Mucosa of stomach (tissue), 1 donor: Measurements from ENCODE around the gene GSG1L.

Experiments
- H3K27me3 ChIP-seq: one replicate; pipeline ENCODE4 v1.7.0; 2013; ENCODE audit warnings: mild to moderate bottlenecking, low read length; ENCODE audit not compliant: control insufficient read depth, insufficient read depth
- H3K36me3 ChIP-seq: one replicate; pipeline ENCODE4 v1.7.0; 2013; ENCODE audit warnings: low read length; ENCODE audit not compliant: control insufficient read depth, insufficient read depth
- H3K4me1 ChIP-seq: one replicate; pipeline ENCODE4 v1.7.0; 2013; ENCODE audit warnings: mild to moderate bottlenecking, low read length; ENCODE audit not compliant: control insufficient read depth, insufficient read depth
- H3K4me3 ChIP-seq: one replicate; pipeline ENCODE4 v1.7.0; 2013; ENCODE audit warnings: low read length
- H3K9ac ChIP-seq: one replicate; pipeline ENCODE4 v1.7.0; 2013; ENCODE audit warnings: mild to moderate bottlenecking, low read length, moderate library complexity
- H3K9me3 ChIP-seq: one replicate; pipeline ENCODE4 v1.7.0; 2013; ENCODE audit warnings: mild to moderate bottlenecking, low read length, moderate library complexity; ENCODE audit not compliant: control insufficient read depth
- donor health status: Pancreatic carcinoma.

The GSG1L gene

DNA sequence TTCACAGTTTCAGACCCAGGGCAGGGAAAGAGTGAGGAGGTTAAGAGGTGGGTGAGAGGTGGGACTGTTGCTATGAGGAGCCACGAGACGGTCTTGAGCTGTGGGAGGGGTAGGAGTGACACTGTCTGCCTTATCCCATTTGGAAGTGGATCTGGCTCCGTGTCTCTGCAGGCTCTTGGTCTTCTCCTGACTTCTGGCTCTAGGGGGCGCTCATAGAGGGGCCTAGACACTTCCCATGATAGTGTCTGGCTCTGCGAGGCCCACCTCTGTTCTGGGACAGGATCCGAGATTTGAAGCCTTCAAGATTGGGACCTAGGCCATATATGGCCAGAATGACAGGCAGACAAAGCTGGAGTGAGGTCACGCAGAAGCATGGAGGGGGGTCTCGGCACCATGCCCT lies 204.5 kb downstream of the GSG1L start:
- no peaks in the 10 kb centered on the region for H3K36me3 ChIP-seq
- H3K9ac ChIP-seq = no peak overlapping the region
- no peaks in the 10 kb centered on the region for H3K27me3 ChIP-seq
- H3K4me1 ChIP-seq = no peaks in the 10 kb centered on the region
- no peaks in the 10 kb centered on the region for H3K9me3 ChIP-seq
- H3K4me3 ChIP-seq = no peak overlapping the region

- no peaks in the 10 kb centered on the region for H3K36me3 ChIP-seq
- H3K27me3 ChIP-seq = no peaks in the 10 kb centered on the region
Measured at GRCh38 chr16:27853651-27854050, 209.9 kb downstream of the GSG1L start.

GRCh38 chr16:27853101-27853500 lies 210.4 kb downstream of the GSG1L start:
- Histone ChIP-seq H3K4me1 (no peaks in the 10 kb centered on the region), H3K4me3 (no peak overlapping the region), H3K36me3 (no peaks in the 10 kb centered on the region), H3K9ac (no peak overlapping the region), H3K9me3 (no peaks in the 10 kb centered on the region), H3K27me3 (no peaks in the 10 kb centered on the region)

More at GRCh38 chr16:27853651-27854050, 209.9 kb downstream of the GSG1L start:
- Histone ChIP-seq H3K4me1 (no peaks in the 10 kb centered on the region), H3K9me3 (no peaks in the 10 kb centered on the region), H3K4me3 (no peak overlapping the region), H3K9ac (no peak overlapping the region)

- Histone ChIP-seq H3K36me3 (no peaks in the 10 kb centered on the region), H3K9ac (no peak overlapping the region), H3K9me3 (no peaks in the 10 kb centered on the region), H3K27me3 (no peaks in the 10 kb centered on the region), H3K4me1 (no peaks in the 10 kb centered on the region), H3K4me3 (no peak overlapping the region)
Measured at GRCh38 chr16:27852681-27853080, 210.8 kb downstream of the GSG1L start.

DNA sequence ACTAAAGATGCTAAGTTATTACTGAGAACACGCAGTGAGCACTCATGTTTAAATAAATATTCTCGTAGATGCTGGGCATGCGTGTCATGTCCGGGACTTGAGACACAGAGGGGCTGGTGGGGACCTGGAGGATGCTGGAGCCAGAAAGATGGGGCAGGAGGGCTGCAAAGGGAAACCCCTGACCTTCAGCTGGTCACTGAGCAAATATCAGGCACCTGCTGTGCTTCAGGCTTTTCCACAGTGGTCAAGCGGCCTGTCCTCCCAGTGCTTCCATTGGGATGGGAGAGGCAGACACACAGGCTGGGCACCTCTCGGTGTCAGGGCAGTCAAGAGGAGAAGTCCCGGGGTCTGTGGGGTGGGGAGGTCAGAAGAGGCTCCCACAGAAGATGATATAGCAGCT lies 211.4 kb downstream of the GSG1L start:
- Histone ChIP-seq H3K4me1 (peaks cover 3% of the 10 kb centered on the region), H3K9me3 (no peaks in the 10 kb centered on the region), H3K9ac (no peak overlapping the region), H3K27me3 (no peaks in the 10 kb centered on the region), H3K4me3 (no peak overlapping the region), H3K36me3 (no peaks in the 10 kb centered on the region)

DNA sequence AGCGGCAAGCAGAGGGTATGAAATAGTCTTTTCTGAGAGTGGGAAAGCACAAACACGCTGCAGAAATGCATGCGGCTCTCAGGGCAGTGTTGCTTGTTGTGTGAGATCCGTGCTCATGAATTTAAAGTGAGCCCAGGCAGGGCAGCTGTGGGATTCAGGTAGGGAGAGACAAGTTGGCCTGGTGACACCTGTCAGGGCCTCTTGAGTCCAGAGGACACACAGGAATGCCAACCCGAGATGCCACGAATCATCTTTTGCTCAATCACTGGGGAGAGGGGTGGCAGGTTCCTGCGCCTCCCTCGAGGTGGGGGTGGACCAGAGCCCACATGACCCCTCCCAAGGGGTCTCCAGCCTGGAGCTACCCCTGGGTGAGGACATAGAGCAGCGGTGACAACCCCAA lies 211.9 kb downstream of the GSG1L start:
- Histone ChIP-seq H3K27me3 (no peaks in the 10 kb centered on the region), H3K9ac (no peak overlapping the region), H3K36me3 (no peaks in the 10 kb centered on the region), H3K4me1 (peaks cover 6% of the 10 kb centered on the region), H3K9me3 (no peaks in the 10 kb centered on the region), H3K4me3 (no peak overlapping the region)

DNA sequence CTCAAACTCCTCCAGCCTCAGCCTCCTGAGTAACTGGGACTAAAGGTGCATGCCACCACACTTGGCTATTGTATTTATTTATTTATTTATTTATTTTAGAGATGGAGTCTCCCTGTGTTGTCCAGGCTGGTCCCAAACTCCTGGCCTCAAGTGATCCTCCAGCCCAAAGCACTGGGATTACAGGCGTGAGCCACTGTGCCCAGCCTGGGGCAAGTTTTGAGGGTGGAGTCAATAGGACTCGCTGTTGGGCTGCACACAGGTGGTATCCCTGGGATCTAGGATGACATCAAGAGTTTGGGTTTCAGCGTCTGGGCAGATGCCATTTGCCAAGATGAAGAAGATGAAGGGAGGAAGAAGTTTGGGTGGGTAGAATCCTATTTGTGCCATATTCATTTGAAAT lies 213.9 kb downstream of the GSG1L start:
- Histone ChIP-seq H3K4me3 (no peak overlapping the region), H3K4me1 (peaks cover 6% of the 10 kb centered on the region), H3K27me3 (no peaks in the 10 kb centered on the region), H3K36me3 (no peaks in the 10 kb centered on the region), H3K9me3 (no peaks in the 10 kb centered on the region), H3K9ac (no peak overlapping the region)

GRCh38 chr16:27847030-27847550 lies 216.4 kb downstream of the GSG1L start:
- Histone ChIP-seq H3K36me3 (no peaks in the 10 kb centered on the region), H3K4me3 (no peak overlapping the region), H3K27me3 (no peaks in the 10 kb centered on the region), H3K4me1 (peaks cover 6% of the 10 kb centered on the region), H3K9me3 (no peaks in the 10 kb centered on the region), H3K9ac (no peak overlapping the region)

DNA sequence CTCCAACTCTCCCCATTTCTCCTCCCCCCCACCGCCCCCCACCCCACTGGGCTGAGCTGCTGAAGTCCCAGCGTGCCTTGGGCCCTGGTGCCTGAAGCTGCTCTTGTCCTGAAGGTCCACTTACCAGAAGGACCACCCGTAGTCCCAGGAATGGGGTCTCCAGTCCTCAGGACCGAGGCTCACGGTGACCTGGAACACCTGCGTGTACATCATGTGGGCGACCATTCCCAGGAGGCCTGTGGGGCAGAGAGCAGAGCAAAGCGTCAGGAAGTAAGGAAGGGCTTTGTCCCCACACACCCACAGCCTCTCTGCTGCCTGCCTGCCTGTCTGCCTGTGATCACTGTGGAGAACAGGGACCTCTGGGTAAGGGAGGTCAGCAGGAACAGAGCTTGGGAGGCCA lies 218.7 kb downstream of the GSG1L start:
- no peak overlapping the region for H3K9ac ChIP-seq
- H3K9me3 ChIP-seq = no peaks in the 10 kb centered on the region
- no peaks in the 10 kb centered on the region for H3K27me3 ChIP-seq
- H3K4me1 ChIP-seq = peaks cover 6% of the 10 kb centered on the region
- no peak overlapping the region for H3K4me3 ChIP-seq
- no peaks in the 10 kb centered on the region for H3K36me3 ChIP-seq

DNA sequence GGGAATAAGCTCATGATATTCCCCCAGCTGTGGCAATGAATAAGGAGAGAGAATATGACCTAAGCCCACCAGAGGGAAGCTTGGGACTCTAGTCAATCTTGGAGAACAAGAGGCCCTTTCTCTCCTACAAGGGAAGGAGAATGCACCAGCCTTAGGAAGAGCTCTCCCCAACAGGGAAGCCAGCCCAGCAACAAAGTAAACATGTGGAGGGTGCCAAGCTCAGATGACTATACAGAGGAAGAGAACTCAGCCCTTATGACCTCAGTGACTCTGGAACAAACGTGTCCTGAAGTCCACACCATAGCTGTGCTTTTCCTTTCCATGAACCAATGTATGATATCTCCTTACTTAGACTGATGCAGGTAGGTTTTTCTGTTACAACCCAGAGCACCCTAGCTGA lies 219.7 kb downstream of the GSG1L start:
- Histone ChIP-seq H3K9ac (no peak overlapping the region), H3K36me3 (no peaks in the 10 kb centered on the region), H3K27me3 (no peaks in the 10 kb centered on the region), H3K4me1 (peaks cover 6% of the 10 kb centered on the region), H3K9me3 (no peaks in the 10 kb centered on the region), H3K4me3 (no peak overlapping the region)

- Histone ChIP-seq H3K4me1 (peaks cover under 1% of the 10 kb centered on the region), H3K9ac (no peak overlapping the region), H3K27me3 (no peaks in the 10 kb centered on the region), H3K36me3 (no peaks in the 10 kb centered on the region), H3K4me3 (no peak overlapping the region), H3K9me3 (no peaks in the 10 kb centered on the region)
Measured at GRCh38 chr16:27841911-27842310, 221.6 kb downstream of the GSG1L start.

DNA sequence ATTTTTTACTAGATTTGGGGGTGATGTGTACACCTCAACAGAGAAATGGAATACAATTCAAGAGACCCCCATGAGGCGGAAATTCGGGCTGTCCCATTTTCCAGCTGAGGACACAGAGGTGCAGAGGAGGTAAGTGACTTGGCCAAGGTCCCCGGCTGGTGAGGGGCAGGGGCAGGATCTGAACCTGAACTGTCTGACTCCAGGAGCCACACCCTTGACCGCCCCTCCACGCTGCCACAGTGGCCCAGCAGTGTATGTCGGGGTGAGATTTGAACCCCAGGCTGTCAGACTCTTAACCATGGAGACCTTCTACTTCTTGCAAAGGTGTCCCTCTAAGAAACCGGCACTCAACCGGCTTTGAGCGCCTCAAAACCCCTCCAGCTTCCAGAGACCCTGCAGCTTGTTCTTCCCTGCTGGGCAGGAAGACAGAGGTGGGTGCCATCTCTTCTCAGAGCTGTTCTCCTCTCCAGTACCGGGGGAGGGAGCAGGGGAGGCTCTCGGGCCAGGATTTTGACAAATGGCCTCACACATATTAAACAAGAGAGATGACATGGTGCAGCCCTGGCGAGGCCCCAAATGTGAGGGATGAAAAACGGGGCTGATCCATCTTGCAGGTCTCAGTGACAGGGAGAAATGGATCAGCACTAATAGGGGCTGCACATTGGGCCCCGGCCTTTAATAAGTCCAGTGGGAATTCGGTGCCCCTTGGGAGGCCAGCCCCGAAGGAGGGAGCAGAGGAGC lies 222.3 kb downstream of the GSG1L start:
- H3K4me3 ChIP-seq = no peak overlapping the region
- H3K36me3 ChIP-seq = no peaks in the 10 kb centered on the region
- no peaks in the 10 kb centered on the region for H3K27me3 ChIP-seq
- H3K4me1 ChIP-seq = no peaks in the 10 kb centered on the region
- H3K9me3 ChIP-seq = no peaks in the 10 kb centered on the region
- no peak overlapping the region for H3K9ac ChIP-seq
